ENCODE results near the gene KATNAL1. TPM values are rescaled to one million over a fixed set of nuclear protein-coding genes. Genes with fewer than 3 reads are reported as not detected.

The KATNAL1 gene
- total and polyA plus RNA-seq, 8 donors = 1.2 to 24.2 (median 4.2) TPM

- H3K36me3 ChIP-seq = no peaks in the 10 kb centered on the region
- H3K27me3 ChIP-seq = no peaks in the 10 kb centered on the region
- intact Hi-C loops (cut with DNase I; ENCODE audit: low total_unique reads) = no loop called here
- peaks cover 9 to 37% (median 23%) of the 10 kb centered on the region in 4 donors for H3K4me1 ChIP-seq
- TF ChIP-seq CTCF (IDR thresholded peaks at IDR 0.05) (no peak), POLR2AphosphoS5 (IDR thresholded peaks at IDR 0.05) (peak in 2 of 3 donors; percentile 22 to 45), EP300 (IDR thresholded peaks at IDR 0.05) (peak; percentile 27)
- 60 to 78% (median 67%) methylated on average over 10 of the region's 10 CpGs for WGBS, 5 donors
- H3K27ac ChIP-seq = peak overlapping the region; percentile 18 to 76 (median 72)
- DNase-seq = peak in 1 of 2 donors; percentile 60
- no peak overlapping the region for H3K4me3 ChIP-seq
- H3K9me3 ChIP-seq = no peaks in the 10 kb centered on the region
Observed at GRCh38 chr13:30340331-30341250, 33.2 kb upstream of the KATNAL1 start.

DNA sequence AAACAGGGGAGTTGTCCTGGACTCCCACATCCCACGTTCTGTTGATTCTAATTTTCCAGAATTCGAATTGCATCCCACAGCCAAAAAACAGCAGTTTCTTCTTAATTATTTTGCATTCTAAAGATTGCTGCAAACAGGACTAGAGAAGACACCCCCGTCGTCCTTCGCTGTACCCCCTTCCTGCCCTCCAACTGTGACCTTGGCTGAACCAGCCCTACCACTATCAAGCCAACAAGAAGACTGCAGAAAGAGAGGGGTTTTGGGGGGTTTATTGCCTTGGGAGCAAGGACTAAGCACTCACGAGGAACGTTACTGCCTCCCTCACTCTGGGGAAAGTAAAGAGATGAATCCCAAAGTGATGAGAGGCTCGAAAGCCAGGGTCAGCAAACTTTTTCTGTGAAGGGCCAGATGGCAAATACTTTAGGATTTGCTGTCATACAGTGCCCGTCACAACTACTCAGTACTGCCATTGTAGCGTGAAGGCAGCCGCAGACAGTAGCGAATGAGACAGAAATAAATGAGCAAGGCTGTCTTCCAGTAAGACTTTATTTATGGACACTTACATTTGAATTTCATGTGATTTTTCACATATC, 32.5 kb upstream of the KATNAL1 start:
- TF ChIP-seq POLR2A (IDR thresholded peaks at IDR 0.05) = no peak
- TF ChIP-seq CTCF (IDR thresholded peaks at IDR 0.05) = no peak
- no peak for TF ChIP-seq EP300 (IDR thresholded peaks at IDR 0.05)
- TF ChIP-seq POLR2AphosphoS5 (IDR thresholded peaks at IDR 0.05) = no peak
- H3K4me1 ChIP-seq = peaks cover 9 to 36% (median 23%) of the 10 kb centered on the region in 4 donors
- H3K36me3 ChIP-seq = no peaks in the 10 kb centered on the region
- no peak overlapping the region for H3K4me3 ChIP-seq
- 71 to 83% (median 77%) methylated on average over 12 of the region's 12 CpGs for WGBS, 5 donors
- no peaks in the 10 kb centered on the region for H3K27me3 ChIP-seq
- no peaks in the 10 kb centered on the region for H3K9me3 ChIP-seq
- intact Hi-C loops (cut with DNase I; ENCODE audit: low total_unique reads) = no loop called here
- no peak for DNase-seq
- peak overlapping the region in 4 of 5 donors; percentile 50 to 76 (median 72) for H3K27ac ChIP-seq

- intact Hi-C loops (cut with DNase I; ENCODE audit: low total_unique reads) = no loop called here
- peak overlapping the region in 1 of 5 donors; percentile 72 for H3K27ac ChIP-seq
- DNase-seq = no peak
- H3K4me1 ChIP-seq = peaks cover 9 to 36% (median 23%) of the 10 kb centered on the region in 4 donors
- no peaks in the 10 kb centered on the region for H3K27me3 ChIP-seq
- TF ChIP-seq CTCF (IDR thresholded peaks at IDR 0.05) = no peak
- no peak for TF ChIP-seq EP300 (IDR thresholded peaks at IDR 0.05)
- TF ChIP-seq POLR2AphosphoS5 (IDR thresholded peaks at IDR 0.05) = no peak
- TF ChIP-seq POLR2A (IDR thresholded peaks at IDR 0.05) = no peak
- H3K9me3 ChIP-seq = no peaks in the 10 kb centered on the region
- no peaks in the 10 kb centered on the region for H3K36me3 ChIP-seq
- no peak overlapping the region for H3K4me3 ChIP-seq
- 72 to 88% (median 85%) methylated on average over 3 of the region's 3 CpGs for WGBS, 5 donors
Observed at GRCh38 chr13:30338952-30339351, 31.6 kb upstream of the KATNAL1 start.

DNA sequence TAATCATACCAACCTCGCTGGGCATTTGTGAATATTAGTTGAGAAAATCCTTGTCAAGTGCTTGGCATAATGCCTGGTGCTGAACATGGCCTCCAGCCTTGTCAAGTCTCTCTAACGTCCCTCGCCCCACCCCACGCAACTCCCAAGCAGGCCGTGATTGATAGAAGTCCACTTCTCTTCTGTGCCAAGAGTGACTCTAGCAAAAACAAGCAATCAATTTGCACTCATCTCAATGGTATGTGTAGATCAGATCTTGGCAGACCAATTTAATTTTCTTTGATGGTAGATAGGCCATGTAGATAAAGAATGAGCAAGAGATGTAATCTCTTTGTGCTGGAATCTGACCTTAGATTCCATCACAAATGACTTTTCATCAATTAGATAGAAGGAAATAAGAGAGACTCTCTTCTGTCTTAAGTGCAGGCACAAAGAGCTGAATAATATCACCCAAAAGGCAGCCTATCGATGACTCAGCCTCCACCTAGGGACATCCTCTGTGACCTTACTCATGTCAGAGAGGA, 31.0 kb upstream of the KATNAL1 start:
- Histone ChIP-seq H3K36me3 (no peaks in the 10 kb centered on the region), H3K4me1 (peaks cover 9 to 36% (median 23%) of the 10 kb centered on the region in 4 donors), H3K27me3 (no peaks in the 10 kb centered on the region), H3K9me3 (no peaks in the 10 kb centered on the region), H3K4me3 (no peak overlapping the region), H3K27ac (no peak overlapping the region)
- 77 to 82% (median 79%) methylated on average over 6 of the region's 6 CpGs for WGBS, 5 donors
- intact Hi-C loops (cut with DNase I; ENCODE audit: low total_unique reads) = no loop called here
- no peak for DNase-seq
- TF ChIP-seq POLR2A (IDR thresholded peaks at IDR 0.05) (no peak), EP300 (IDR thresholded peaks at IDR 0.05) (no peak), POLR2AphosphoS5 (IDR thresholded peaks at IDR 0.05) (no peak), CTCF (IDR thresholded peaks at IDR 0.05) (no peak)
